Measurements from ENCODE around the gene ACKR3.

GRCh38 chr2:236599059-236599458 is 29.4 kb downstream of the ACKR3 start:
- TF ChIP-seq CTCF (IDR thresholded peaks at IDR 0.05) (no peak), POLR2A (IDR thresholded peaks at IDR 0.05) (no peak)
